ENCODE measurements around the gene SORCS2. TPM values are rescaled to one million over a fixed set of nuclear protein-coding genes. Genes with fewer than 3 reads are reported as not detected.

The SORCS2 gene
- total and polyA plus RNA-seq, 2 donors (not counting 1 experiment from before 2014, with no cell fraction given): not detected

GRCh38 chr4:7475207-7475606, 282.9 kb downstream of the SORCS2 start:
- Mint-ChIP-seq H3K9me3 (ENCODE audit: insufficient read depth) (no peaks in the 10 kb centered on the region), H3K4me3 (no peak overlapping the region), H3K27me3 (peaks cover 6% of the 10 kb centered on the region), H3K4me1 (no peaks in the 10 kb centered on the region), H3K27ac (no peak overlapping the region)
- Histone ChIP-seq H3K9ac (ENCODE audit: low read length) (no peak overlapping the region), H3K79me2 (ENCODE audit: control insufficient read depth, insufficient read depth, low read length) (no peaks in the 10 kb centered on the region), H3K36me3 (replicated peaks in 1 of 2; ENCODE audit: control extremely low read depth in 1 of 2, control insufficient read depth in 1 of 2, extremely low read depth in 1 of 2, insufficient read depth in 2 of 2, low read length in 1 of 2) (no peaks in the 10 kb centered on the region), H2AFZ (ENCODE audit: insufficient read depth, low read depth, low read length, poor library complexity, severe bottlenecking) (no peak overlapping the region), H3K4me1 (ENCODE audit: control insufficient read depth in 2 of 2, insufficient read depth in 2 of 2, low read length in 2 of 2) (no peaks in the 10 kb centered on the region), H3K27me3 (replicated peaks in 1 of 4; ENCODE audit: control extremely low read depth in 1 of 4, control insufficient read depth in 3 of 4, insufficient read depth in 4 of 4, low read length in 3 of 4) (no peaks in the 10 kb centered on the region), H3K9me3 (ENCODE audit: control extremely low read depth in 1 of 3, control insufficient read depth in 2 of 3, insufficient read depth in 1 of 3, low read length in 2 of 3) (peaks cover 0 to 4% (median 0%) of the 10 kb centered on the region in 3 donors), H3K4me2 (replicated peaks; ENCODE audit: low read depth, low read length, poor library complexity, severe bottlenecking) (no peak overlapping the region), H3K27ac (ENCODE audit: low read length in 2 of 2) (no peak overlapping the region), H4K20me1 (ENCODE audit: control insufficient read depth, insufficient read depth, low read length, poor library complexity, severe bottlenecking) (no peaks in the 10 kb centered on the region), H3K4me3 (ENCODE audit: control extremely low read depth in 1 of 5, extremely low read depth in 1 of 5, insufficient read depth in 1 of 5, low read depth in 2 of 5, low read length in 4 of 5) (no peak overlapping the region)
- DNase-seq: no peak
- intact Hi-C loops (cut with micrococcal nuclease): no loop called here
- CTCF ChIA-PET: no interaction called here
- no peak for ATAC-seq (ENCODE audit: low read depth)
- POLR2A ChIA-PET: no interaction called here
- 86% methylated on average over 5 of the region's 5 CpGs for WGBS (ENCODE audit: insufficient coverage)
- TF ChIP-seq CTCF (IDR thresholded peaks at IDR 0.05) (no peak), EZH2 (IDR thresholded peaks at IDR 0.05; ENCODE audit: borderline replicate concordance, insufficient read depth, low read depth, low read length, poor library complexity, severe bottlenecking) (no peak)

- ATAC-seq (ENCODE audit: low read depth) (no peak), DNase-seq (no peak)
- ChIA-PET POLR2A (no interaction called here), CTCF (no interaction called here)
- H3K4me2 ChIP-seq (replicated peaks; ENCODE audit: low read depth, low read length, poor library complexity, severe bottlenecking): no peak overlapping the region
- no peak overlapping the region for H3K27ac Mint-ChIP-seq
- H3K9me3 ChIP-seq (ENCODE audit: control extremely low read depth in 1 of 3, control insufficient read depth in 2 of 3, insufficient read depth in 1 of 3, low read length in 2 of 3): peaks cover 0 to 4% (median 0%) of the 10 kb centered on the region in 3 donors
- H3K79me2 ChIP-seq (ENCODE audit: control insufficient read depth, insufficient read depth, low read length): no peaks in the 10 kb centered on the region
- intact Hi-C loops (cut with micrococcal nuclease): no loop called here
- H3K4me3 Mint-ChIP-seq: no peak overlapping the region
- no peaks in the 10 kb centered on the region for H3K4me1 Mint-ChIP-seq
- H3K27ac ChIP-seq (ENCODE audit: low read length in 2 of 2): no peak overlapping the region
- peaks cover 6% of the 10 kb centered on the region for H3K27me3 Mint-ChIP-seq
- H3K4me3 ChIP-seq (ENCODE audit: control extremely low read depth in 1 of 5, extremely low read depth in 1 of 5, insufficient read depth in 1 of 5, low read depth in 2 of 5, low read length in 4 of 5): no peak overlapping the region
- H3K9me3 Mint-ChIP-seq (ENCODE audit: insufficient read depth): no peaks in the 10 kb centered on the region
- no peaks in the 10 kb centered on the region for H4K20me1 ChIP-seq (ENCODE audit: control insufficient read depth, insufficient read depth, low read length, poor library complexity, severe bottlenecking)
- no peak overlapping the region for H2AFZ ChIP-seq (ENCODE audit: insufficient read depth, low read depth, low read length, poor library complexity, severe bottlenecking)
- H3K4me1 ChIP-seq (ENCODE audit: control insufficient read depth in 2 of 2, insufficient read depth in 2 of 2, low read length in 2 of 2): no peaks in the 10 kb centered on the region
- no peaks in the 10 kb centered on the region for H3K27me3 ChIP-seq (replicated peaks in 1 of 4; ENCODE audit: control extremely low read depth in 1 of 4, control insufficient read depth in 3 of 4, insufficient read depth in 4 of 4, low read length in 3 of 4)
- H3K36me3 ChIP-seq (replicated peaks in 1 of 2; ENCODE audit: control extremely low read depth in 1 of 2, control insufficient read depth in 1 of 2, extremely low read depth in 1 of 2, insufficient read depth in 2 of 2, low read length in 1 of 2): no peaks in the 10 kb centered on the region
- TF ChIP-seq EZH2 (IDR thresholded peaks at IDR 0.05; ENCODE audit: borderline replicate concordance, insufficient read depth, low read depth, low read length, poor library complexity, severe bottlenecking): no peak
- TF ChIP-seq CTCF (IDR thresholded peaks at IDR 0.05): no peak
- H3K9ac ChIP-seq (ENCODE audit: low read length): no peak overlapping the region
- WGBS (ENCODE audit: insufficient coverage): 55% methylated on average over 6 of the region's 6 CpGs
Observed at GRCh38 chr4:7476820-7477219, 284.5 kb downstream of the SORCS2 start.
